Keratinocyte (primary cell): ENCODE data around the gene TMEM191C.
"Not testable (repeated sequence)": the region's sequence is repeated elsewhere in the genome, so short reads cannot be mapped to it uniquely, and the experiment has no call there.

ENCODE experiments used
- EZH2 ChIP-seq: IDR thresholded peaks from one replicate; pipeline ENCODE4 v1.6.1; 2012; ENCODE audit warnings: inconsistent platforms, mild to moderate bottlenecking, low read length, moderate library complexity
- TF ChIP-seq, protein P1 (sequence below), 3 experiments: IDR thresholded peaks in 1 of 3; conservative IDR thresholded peaks in 1 of 3; optimal IDR thresholded peaks in 1 of 3; 2 replicates in 2 of 3; 3 replicates in 1 of 3; pipeline versions ENCODE3 to v1.5.1; 2011; ENCODE audit warnings: low read length in 3 of 3, mild to moderate bottlenecking in 3 of 3, moderate library complexity in 2 of 3, control low read depth in 1 of 3, inconsistent platforms in 1 of 3; ENCODE audit not compliant: insufficient read depth in 2 of 3; ENCODE audit errors: extremely low read depth in 1 of 3

DNA sequence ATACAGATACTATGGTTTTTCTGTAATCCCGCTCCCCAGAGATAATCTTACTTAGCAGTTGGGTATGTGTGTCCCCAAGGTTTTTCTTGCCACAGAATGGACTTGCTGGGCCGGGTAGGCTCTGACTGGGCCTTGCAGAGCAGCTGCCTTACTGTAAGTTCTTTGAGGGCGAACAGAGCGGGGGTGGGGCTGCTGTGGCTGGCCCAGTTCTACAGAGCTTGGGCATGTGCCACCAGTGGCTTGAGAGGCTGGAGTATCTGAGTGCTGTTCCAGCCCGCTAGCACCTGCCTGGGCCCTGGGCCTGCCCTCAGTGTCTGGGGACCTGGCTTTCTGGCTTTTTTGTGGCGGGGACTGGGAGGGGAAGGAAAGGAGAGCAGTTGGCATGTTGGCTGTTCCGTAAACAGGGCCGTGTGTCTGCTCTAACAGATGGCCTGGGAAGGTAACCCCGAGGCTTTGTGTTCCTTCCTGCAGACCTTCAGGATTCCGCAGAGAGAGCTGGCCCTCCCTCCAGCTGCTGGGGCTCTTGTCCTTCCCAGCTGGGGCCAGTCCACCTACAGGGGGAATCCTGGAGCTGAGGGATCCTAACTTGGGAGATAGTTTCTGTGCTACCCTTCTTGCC is 27.1 kb upstream of the TMEM191C start:
- TF ChIP-seq, protein P1, sequence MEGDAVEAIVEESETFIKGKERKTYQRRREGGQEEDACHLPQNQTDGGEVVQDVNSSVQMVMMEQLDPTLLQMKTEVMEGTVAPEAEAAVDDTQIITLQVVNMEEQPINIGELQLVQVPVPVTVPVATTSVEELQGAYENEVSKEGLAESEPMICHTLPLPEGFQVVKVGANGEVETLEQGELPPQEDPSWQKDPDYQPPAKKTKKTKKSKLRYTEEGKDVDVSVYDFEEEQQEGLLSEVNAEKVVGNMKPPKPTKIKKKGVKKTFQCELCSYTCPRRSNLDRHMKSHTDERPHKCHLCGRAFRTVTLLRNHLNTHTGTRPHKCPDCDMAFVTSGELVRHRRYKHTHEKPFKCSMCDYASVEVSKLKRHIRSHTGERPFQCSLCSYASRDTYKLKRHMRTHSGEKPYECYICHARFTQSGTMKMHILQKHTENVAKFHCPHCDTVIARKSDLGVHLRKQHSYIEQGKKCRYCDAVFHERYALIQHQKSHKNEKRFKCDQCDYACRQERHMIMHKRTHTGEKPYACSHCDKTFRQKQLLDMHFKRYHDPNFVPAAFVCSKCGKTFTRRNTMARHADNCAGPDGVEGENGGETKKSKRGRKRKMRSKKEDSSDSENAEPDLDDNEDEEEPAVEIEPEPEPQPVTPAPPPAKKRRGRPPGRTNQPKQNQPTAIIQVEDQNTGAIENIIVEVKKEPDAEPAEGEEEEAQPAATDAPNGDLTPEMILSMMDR (optimal IDR thresholded peaks at IDR 0.05 in 1 of 3, IDR thresholded peaks at IDR 0.05 in 1 of 3, conservative IDR thresholded peaks at IDR 0.05 in 1 of 3; ENCODE audit: extremely low read depth in 1 of 3, insufficient read depth in 2 of 3, low read length in 3 of 3) = not testable (repeated sequence)
- TF ChIP-seq EZH2 = not testable (repeated sequence)
